Measurements from ENCODE around the gene NCKAP1.
"Not testable (repeated sequence)": the region's sequence is repeated elsewhere in the genome, so short reads cannot be mapped to it uniquely, and the experiment has no call there.

Gene NCKAP1

DNA sequence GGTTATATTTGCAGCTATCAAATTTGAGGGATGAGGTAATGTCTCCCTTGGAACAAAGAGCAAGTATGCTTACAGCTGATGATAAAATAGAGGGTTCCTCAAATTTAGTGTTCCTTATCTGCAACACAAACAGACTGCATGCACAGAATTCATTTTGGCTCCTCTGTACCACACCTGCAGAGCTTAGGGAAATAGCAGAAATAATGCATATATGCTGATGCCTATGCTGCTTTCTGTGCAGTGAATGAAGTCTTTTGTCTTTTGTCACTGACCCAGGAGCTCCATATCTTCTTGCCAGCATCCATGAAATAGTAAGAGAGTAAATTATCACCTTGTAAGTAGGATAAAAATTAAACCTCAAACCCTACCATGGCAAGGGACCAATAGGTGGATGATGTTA, 69.8 kb downstream of the NCKAP1 start (continued):
- TF ChIP-seq BACH2 (CRISPR knock-in tag; IDR thresholded peaks at IDR 0.05; ENCODE audit: borderline replicate concordance) (no peak), ZNF565 (CRISPR knock-in tag; conservative IDR thresholded peaks at IDR 0.05; ENCODE audit: low read depth) (no peak)

DNA sequence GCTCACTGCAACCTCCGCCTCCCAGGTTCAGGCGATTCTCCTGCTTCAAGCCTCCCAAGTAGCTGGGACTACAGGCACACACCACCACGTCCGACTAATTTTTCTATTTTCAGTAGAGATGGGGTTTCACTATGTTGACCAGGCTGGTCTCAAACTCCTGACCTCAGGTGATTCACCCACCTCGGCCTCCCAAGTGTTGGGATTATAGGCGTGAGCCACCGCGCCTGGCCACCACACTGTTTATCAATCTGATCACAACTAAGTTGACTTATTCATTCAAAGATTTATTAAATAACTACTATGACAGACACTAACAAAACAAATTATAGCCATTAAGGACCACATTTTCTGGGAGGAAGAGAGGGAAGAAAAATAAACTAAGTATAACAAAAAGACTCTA, 71.9 kb downstream of the NCKAP1 start:
- not testable (repeated sequence) for ATAC-seq

DNA sequence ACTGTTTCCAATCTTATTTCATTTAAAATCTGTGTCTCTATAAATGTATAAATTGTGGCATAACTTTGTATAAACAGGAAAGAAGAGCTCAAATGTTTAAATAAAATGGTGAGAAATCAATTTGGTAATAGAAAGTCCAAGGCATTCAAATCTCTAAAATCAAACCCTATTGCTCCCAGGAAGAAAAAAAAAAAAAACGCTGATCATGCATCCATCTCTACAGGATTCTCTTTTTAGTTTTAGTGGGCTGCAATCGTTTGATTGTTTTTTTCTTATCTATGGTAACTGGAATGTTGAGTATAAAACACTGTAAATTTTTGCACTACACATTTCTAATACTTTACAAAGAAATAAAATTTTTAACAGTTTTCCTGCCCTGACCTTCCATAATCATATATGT, 75.6 kb downstream of the NCKAP1 start:
- ATAC-seq = no peak
- TF ChIP-seq ZNF70 (CRISPR knock-in tag; IDR thresholded peaks at IDR 0.05) (no peak), TOX (CRISPR knock-in tag; IDR thresholded peaks at IDR 0.05; ENCODE audit: borderline replicate concordance) (no peak), PPARA (CRISPR knock-in tag; IDR thresholded peaks at IDR 0.05; ENCODE audit: borderline replicate concordance) (no peak), ZNF565 (CRISPR knock-in tag; conservative IDR thresholded peaks at IDR 0.05; ENCODE audit: low read depth) (no peak), ZC3H10 (CRISPR knock-in tag; IDR thresholded peaks at IDR 0.05) (no peak), ISL1 (CRISPR knock-in tag; IDR thresholded peaks at IDR 0.05) (no peak), GLIS3 (CRISPR knock-in tag; IDR thresholded peaks at IDR 0.05) (no peak), ESRRG (CRISPR knock-in tag; IDR thresholded peaks at IDR 0.05) (no peak), RARB (CRISPR knock-in tag; IDR thresholded peaks at IDR 0.05) (no peak), ZFP3 (CRISPR knock-in tag; IDR thresholded peaks at IDR 0.05) (no peak), ARNTL (CRISPR knock-in tag; IDR thresholded peaks at IDR 0.05; ENCODE audit: borderline replicate concordance, low read depth) (no peak), BACH2 (CRISPR knock-in tag; IDR thresholded peaks at IDR 0.05; ENCODE audit: borderline replicate concordance) (no peak), ZFP30 (CRISPR knock-in tag; IDR thresholded peaks at IDR 0.05) (no peak), TCF4 (CRISPR knock-in tag; IDR thresholded peaks at IDR 0.05; ENCODE audit: borderline replicate concordance) (no peak), ZNF8 (CRISPR knock-in tag; IDR thresholded peaks at IDR 0.05) (no peak)
- TF ChIP-seq, protein P1, sequence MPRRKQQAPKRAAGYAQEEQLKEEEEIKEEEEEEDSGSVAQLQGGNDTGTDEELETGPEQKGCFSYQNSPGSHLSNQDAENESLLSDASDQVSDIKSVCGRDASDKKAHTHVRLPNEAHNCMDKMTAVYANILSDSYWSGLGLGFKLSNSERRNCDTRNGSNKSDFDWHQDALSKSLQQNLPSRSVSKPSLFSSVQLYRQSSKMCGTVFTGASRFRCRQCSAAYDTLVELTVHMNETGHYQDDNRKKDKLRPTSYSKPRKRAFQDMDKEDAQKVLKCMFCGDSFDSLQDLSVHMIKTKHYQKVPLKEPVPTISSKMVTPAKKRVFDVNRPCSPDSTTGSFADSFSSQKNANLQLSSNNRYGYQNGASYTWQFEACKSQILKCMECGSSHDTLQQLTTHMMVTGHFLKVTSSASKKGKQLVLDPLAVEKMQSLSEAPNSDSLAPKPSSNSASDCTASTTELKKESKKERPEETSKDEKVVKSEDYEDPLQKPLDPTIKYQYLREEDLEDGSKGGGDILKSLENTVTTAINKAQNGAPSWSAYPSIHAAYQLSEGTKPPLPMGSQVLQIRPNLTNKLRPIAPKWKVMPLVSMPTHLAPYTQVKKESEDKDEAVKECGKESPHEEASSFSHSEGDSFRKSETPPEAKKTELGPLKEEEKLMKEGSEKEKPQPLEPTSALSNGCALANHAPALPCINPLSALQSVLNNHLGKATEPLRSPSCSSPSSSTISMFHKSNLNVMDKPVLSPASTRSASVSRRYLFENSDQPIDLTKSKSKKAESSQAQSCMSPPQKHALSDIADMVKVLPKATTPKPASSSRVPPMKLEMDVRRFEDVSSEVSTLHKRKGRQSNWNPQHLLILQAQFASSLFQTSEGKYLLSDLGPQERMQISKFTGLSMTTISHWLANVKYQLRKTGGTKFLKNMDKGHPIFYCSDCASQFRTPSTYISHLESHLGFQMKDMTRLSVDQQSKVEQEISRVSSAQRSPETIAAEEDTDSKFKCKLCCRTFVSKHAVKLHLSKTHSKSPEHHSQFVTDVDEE (CRISPR knock-in tag; IDR thresholded peaks at IDR 0.05) = no peak
- TF ChIP-seq, protein P2, sequence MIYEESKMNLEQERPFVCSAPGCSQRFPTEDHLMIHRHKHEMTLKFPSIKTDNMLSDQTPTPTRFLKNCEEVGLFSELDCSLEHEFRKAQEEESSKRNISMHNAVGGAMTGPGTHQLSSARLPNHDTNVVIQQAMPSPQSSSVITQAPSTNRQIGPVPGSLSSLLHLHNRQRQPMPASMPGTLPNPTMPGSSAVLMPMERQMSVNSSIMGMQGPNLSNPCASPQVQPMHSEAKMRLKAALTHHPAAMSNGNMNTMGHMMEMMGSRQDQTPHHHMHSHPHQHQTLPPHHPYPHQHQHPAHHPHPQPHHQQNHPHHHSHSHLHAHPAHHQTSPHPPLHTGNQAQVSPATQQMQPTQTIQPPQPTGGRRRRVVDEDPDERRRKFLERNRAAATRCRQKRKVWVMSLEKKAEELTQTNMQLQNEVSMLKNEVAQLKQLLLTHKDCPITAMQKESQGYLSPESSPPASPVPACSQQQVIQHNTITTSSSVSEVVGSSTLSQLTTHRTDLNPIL (CRISPR knock-in tag; IDR thresholded peaks at IDR 0.05; ENCODE audit: low read depth) = no peak
- TF ChIP-seq, protein P3, sequence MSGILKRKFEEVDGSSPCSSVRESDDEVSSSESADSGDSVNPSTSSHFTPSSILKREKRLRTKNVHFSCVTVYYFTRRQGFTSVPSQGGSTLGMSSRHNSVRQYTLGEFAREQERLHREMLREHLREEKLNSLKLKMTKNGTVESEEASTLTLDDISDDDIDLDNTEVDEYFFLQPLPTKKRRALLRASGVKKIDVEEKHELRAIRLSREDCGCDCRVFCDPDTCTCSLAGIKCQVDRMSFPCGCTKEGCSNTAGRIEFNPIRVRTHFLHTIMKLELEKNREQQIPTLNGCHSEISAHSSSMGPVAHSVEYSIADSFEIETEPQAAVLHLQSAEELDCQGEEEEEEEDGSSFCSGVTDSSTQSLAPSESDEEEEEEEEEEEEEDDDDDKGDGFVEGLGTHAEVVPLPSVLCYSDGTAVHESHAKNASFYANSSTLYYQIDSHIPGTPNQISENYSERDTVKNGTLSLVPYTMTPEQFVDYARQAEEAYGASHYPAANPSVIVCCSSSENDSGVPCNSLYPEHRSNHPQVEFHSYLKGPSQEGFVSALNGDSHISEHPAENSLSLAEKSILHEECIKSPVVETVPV (CRISPR knock-in tag; IDR thresholded peaks at IDR 0.05) = no peak
- TF ChIP-seq, protein P4, sequence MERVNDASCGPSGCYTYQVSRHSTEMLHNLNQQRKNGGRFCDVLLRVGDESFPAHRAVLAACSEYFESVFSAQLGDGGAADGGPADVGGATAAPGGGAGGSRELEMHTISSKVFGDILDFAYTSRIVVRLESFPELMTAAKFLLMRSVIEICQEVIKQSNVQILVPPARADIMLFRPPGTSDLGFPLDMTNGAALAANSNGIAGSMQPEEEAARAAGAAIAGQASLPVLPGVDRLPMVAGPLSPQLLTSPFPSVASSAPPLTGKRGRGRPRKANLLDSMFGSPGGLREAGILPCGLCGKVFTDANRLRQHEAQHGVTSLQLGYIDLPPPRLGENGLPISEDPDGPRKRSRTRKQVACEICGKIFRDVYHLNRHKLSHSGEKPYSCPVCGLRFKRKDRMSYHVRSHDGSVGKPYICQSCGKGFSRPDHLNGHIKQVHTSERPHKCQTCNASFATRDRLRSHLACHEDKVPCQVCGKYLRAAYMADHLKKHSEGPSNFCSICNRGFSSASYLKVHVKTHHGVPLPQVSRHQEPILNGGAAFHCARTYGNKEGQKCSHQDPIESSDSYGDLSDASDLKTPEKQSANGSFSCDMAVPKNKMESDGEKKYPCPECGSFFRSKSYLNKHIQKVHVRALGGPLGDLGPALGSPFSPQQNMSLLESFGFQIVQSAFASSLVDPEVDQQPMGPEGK (CRISPR knock-in tag; IDR thresholded peaks at IDR 0.05; ENCODE audit: borderline replicate concordance) = no peak

DNA sequence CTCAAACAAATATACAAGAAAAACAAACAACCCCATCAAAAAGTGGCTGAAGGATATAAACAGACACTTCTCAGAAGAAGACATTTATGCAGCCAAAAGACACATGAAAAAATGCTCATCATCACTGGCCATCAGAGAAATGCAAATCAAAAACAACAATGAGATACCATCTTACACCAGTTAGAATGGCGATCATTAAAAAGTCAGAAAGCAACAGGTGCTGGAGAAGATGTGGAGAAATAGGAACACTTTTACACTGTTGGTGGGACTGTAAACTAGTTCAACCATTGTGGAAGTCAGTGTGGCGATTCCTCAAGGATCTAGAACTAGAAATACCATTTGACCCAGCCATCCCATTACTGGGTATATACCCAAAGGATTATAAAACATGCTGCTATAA, 77.4 kb downstream of the NCKAP1 start:
- ATAC-seq = not testable (repeated sequence)

DNA sequence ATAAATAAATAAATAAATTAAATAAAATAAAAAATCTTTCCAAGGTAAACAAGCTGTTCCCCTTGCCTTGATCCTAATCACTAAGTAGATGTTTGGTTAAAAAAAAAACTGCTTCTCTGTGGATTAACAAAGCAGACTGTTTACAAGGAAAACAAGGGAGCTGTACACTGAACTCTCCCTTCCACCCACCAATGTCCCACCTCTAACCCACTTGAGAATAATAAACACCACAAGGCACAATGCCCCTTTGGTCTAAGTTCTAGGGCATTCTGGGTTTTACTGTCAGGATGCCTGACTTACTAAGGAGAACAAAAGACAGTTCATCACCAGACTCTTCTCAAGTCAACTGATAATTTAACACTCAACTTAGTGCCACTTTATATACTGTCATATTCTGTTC, 83.5 kb downstream of the NCKAP1 start:
- TF ChIP-seq SNAI2 (CRISPR knock-in tag; IDR thresholded peaks at IDR 0.05) = no peak
- no peak for ATAC-seq
